Stimulated activated CD4-positive, alpha-beta T cell treated with anti-CD3 and anti-CD28 coated beads, Interleukin-2, amount 100 ng/mL, for 24 hours (primary cell): ENCODE data around the gene RTN1.

ENCODE experiments used
- DNase-seq, 2 donors: peaks; one replicate each; pipeline ENCODE4 v3.0.0-alpha.2; 2020

The RTN1 gene, protein sequence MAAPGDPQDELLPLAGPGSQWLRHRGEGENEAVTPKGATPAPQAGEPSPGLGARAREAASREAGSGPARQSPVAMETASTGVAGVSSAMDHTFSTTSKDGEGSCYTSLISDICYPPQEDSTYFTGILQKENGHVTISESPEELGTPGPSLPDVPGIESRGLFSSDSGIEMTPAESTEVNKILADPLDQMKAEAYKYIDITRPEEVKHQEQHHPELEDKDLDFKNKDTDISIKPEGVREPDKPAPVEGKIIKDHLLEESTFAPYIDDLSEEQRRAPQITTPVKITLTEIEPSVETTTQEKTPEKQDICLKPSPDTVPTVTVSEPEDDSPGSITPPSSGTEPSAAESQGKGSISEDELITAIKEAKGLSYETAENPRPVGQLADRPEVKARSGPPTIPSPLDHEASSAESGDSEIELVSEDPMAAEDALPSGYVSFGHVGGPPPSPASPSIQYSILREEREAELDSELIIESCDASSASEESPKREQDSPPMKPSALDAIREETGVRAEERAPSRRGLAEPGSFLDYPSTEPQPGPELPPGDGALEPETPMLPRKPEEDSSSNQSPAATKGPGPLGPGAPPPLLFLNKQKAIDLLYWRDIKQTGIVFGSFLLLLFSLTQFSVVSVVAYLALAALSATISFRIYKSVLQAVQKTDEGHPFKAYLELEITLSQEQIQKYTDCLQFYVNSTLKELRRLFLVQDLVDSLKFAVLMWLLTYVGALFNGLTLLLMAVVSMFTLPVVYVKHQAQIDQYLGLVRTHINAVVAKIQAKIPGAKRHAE

DNA sequence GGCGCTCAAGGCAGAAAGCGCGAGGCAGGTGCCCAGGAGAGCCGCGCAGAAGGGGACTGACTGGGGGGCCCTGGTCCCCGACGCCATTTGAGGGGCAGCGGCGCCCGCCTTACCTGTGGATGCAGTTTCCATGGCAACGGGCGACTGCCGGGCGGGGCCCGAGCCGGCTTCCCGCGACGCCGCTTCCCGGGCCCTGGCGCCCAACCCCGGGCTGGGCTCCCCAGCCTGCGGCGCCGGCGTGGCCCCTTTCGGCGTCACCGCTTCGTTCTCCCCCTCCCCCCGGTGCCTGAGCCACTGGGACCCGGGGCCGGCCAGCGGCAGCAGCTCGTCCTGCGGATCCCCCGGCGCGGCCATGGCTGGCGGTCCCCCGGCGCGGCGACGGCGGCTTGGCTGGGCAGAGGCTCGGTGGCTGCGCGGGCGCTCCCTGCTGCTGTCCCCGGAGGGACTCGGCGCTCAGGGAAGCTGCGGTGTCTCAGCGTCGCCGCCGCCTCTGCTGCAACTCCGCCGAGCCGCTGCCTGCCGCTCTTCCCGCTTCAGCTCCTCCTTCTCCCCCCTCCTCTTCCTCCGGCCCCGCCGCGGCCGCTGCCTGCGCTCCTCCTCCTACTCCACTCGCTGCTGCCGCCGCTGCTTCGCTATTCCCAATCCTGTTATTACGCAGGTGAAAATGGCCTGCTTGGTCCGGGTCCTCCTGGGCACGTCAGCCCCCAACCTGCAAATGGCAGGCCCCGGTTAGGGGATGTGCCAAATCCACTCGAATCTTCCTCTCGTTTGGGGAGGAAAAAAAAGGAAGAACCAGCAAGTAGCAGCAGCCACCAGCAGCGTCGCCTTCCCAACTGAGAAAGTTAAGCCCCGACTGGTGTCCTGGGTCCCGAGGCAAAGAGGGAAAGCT, at the start of gene RTN1:
TSS of gene RTN1 (minus strand) at position 500 of the 889 bp plus-strand sequence. CDS start at position 354, 146 bp downstream.
- peak in 1 of 2 donors; percentile 46 for DNase-seq

DNA sequence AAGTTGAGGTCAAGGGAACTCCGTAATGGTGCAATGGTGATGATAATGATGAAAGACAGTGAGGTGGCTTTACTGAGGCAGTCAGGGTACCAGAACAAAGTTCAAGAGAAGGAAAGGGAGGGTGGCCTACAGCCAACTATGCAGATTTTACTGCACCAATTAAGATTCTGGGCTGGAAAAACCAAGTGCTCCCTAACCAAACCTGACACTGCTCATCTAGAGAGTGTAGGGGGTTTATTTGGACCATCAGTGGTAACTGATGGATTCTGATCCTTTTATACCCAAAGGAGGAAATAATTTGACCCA, 49.8 kb upstream of the RTN1 start:
- no peak for DNase-seq

DNA sequence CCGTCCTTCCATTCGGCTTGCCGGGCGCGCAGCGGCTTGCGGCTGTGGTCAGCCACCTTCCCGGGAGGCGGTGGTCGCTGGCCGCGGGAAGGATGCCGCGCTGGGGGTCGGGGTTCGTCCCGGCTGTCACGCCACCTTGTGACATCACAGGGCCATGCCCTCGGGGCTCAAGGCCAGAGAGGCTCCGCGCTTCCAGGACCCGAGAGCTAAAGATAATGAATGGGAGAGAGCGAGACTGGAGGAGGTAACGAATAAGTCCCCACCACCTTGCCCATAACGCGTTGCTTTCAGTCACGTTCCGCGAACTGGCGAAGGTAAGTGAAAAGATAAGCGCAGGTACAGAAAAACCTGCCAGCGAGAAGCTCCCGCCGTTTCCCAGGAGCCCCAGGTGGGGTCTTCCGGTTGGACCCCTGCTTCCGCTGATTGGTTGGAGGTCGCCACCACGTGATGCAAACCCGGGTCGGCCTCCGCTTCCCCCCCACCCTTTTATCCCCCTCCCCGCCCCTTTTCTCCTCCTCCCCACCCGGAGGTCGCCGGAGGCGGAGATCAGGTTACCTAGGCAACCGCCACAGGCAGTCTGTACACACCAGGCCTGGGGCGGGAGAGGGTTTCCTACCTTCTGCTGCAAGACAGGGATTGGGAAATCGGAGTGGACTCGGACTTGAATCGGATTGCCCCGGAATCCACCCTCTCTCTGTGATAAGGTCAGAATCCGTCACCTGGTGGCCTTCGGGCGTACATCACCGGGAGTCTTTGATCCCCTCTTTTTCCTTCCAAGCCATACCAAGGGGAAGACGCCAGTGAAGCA, 49.2 kb upstream of the RTN1 start, which contains the start of gene LRRC9:
TSS of gene LRRC9 (plus strand) at position 575 of the 808 bp plus-strand sequence.
- DNase-seq, result peak in 1 of 2 donors; percentile 3

DNA sequence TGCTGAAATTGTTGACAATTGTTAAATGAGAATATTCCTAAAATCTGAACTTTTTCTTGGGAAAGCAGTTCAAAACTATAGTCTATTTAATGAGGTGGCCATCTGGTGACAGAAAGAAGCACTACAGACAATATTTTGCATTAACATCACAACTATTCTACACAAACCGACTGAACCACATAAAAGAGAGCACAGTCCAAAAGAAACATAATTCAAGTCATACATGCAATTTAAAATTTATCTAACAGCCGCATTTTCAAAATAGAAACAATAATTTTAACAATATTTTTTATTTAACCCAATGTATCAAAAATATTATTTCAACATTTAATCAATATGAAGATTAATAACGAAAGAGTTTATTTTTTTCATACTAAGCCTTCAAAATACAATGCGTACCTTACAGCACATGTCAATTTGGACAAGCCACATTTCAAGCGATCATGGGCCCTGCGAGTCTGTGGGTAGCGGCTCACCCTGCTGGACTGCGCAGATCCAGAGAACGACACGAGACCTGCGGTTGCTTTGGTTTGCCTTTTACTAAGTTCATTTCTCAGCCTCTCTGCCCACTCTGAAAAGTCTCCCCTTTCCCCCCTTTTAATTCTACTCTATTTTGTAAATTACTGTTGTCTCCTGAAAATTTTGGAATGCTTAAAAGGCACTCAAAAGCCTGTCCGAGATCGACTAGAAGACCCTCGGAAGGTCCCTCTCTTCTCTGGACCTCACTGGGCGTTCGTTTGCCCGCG, 48.4 kb upstream of the RTN1 start:
- peak in 1 of 2 donors; percentile 11 for DNase-seq

DNA sequence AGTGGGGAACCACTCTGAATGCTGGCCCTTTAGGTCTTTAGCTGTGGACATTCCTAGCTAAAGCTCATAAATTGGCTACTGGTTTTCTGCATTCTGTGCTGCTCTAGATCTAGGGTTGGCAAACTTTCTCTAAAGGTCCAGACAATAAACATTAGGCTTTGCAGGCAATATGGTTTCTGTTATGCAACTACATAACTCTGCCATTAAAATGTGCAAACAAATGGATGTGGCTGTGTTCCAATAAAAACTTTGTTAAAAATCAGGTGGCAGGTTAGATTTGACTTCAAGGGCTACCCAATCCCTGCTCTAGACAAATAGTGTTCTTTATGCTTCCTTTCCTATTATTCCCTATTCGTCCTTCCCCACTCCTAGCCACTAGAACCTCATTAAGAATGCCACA, 42.6 kb upstream of the RTN1 start:
- DNase-seq, result no peak

DNA sequence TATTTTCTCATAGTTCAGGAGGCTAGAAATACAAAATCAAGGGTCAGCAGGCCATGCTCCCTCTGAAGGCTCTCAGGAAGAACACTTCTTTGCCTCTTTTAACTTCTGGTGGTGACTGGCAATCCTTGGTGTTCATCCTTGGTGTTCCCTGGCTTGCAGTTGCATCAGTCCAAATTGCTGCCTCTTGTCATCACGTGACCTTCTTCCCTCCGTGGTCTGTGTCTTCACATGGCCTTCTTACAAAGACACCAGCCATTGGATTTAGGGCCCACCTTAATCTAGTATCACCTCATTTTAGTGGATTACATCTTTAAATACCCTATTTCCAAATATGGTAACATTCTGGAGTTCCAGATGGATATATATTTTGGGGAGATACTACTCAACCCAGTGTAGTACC, 41.9 kb upstream of the RTN1 start:
- no peak for DNase-seq

DNA sequence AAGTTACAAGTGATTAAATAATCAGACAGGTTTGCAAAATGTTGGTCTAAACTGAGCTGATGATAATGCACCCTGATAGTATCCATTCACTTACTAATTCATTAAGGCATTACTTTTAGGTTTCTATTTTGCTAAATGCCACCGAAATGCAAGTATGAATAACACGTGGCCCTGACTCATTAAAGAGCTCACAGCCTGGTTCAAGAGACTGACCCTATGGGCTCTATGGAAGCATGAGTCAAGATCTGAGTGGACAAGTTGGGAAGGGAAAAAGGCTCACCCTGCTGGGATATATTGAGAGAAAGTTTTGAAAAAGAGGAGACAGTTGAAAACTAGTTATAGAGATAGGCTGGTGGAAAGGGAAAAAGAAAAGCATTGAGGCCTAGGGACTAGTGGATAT, 34.6 kb upstream of the RTN1 start:
- no peak for DNase-seq

DNA sequence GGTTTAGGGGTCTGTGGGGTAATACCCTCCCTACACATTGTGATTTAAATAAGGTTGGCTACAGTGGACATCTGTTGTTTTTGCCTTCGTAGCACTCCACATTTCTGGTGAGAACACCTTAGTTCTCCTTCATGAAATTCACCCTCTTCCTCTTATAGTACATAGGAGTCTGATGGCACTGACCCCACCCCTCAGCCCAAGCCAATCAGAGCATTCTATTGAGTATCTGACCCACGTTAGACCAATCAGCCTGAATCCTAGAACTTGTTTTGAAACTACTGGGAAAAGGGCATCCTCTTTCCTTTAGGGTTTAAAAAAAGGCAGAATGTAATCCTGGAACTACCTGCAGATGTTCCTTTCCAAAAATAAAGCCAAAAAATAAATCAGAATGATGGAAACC, 33.6 kb upstream of the RTN1 start:
- no peak for DNase-seq

DNA sequence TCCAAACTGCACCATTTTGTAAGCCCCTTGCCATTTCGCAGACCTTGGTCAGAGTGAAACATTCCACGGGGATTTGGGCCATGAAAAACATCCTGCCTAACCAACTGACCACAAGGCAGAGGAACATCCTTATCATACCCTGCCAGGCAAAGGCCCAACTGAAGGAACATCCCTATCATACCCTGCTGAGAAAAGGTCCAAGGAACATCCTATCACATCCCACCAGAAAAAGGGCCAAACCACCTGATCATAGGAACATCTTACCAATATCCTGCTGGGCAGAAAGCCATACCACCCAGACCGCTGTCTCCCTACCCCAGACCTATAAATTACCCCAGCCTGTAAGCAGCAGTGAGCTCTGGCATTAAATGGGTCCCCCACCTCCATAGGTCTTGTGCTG, 30.0 kb upstream of the RTN1 start:
- DNase-seq, result no peak

DNA sequence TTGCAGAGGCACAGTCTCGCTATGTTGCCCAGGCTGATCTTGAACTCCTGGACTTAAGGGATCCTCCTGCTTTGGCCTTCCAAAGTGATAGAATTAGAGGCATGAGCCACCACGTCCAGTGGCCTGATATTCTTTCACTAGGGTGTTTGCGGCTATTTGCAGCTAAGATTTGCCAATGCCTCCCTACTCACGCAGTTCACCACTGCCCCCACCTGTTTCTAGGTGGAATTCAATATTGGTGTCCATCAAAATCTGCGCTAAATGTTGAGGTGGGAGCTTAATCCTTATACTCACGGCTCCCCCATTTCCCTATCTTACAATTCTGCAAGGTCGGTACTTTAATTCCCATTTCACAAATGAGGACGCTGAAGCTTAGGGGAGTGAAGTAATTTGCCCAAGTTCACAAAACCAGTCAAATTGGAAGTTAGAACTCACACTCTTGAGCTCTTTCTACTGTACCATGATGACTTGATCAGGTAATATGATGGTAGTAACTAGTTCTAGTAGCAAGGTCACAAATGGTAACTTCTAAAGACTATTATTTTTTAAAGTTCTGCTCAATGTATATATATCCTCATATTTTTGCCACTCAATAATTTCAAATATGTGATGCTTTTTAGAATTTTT, 27.3 kb upstream of the RTN1 start:
- no peak for DNase-seq

DNA sequence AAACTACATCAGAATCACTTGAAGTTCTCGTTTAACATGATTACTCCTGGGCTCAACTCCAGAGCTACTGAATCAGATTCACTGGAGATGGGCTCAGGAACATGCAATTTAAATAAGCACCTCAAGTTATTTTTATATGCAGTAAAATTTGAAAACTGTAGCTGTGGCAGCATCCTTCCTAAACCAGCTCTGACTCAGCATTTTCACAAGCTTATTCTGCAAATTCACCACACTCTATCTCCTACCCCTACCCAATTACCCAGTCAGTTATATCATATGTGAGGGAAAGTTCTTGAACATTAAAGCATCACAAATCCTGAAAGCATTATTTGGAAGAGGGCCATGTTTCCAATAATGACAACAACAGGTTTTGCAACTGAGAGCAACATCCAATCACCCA, 25.1 kb upstream of the RTN1 start:
- DNase-seq, result no peak

DNA sequence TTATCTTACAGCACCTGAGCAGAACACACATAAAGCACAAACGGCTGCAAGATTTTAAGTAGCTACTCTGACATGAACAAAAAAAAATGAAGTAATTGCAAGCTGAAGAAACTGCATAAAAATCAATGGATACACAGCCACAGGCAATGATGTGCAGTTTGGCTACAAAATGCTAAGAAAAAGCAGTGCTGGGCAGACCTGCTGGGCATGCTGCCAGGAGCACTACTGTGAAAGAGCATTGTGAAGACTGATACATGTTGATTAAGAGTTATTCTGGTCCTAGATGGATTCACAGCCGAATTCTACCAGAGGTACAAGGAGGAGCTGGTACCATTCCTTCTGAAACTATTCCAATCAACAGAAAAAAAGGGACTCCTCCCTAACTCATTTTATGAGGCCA, 20.1 kb upstream of the RTN1 start:
- no peak for DNase-seq

DNA sequence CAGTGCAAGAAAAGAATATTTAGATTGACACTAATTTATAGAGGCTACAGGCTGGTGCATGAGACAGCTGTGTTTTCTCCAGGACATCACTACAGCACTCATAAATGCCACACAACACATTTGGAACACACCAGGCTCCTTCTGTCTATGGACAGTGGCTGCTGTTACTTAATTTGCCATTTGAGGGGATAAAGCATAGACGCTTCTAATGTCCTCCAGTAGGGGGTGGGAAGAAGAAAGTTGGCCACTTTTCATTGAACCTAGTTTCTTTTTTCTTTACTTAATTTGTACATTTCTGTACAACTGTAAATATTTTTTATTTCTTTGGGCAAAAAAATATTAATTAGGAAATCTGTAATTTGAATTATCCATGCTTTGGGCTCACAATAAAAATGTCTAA, 12.4 kb upstream of the RTN1 start:
- no peak for DNase-seq

DNA sequence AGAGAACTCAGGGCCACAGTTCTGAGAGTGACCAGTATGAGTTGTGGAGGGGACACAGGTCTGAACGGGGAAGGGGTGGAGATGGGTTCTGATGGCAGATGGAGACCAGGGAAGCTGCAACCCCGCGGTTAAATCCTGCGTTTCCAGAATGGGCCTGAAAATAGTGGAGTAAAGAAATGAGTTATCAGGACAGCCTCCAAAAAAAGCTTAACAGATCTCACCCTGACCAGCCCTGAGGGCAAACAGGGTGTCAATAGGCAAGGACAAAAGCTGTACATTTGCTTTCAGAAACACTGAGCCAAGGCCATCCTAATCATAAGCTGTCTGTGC, 555 bp upstream of the RTN1 start:
- DNase-seq, result no peak

DNA sequence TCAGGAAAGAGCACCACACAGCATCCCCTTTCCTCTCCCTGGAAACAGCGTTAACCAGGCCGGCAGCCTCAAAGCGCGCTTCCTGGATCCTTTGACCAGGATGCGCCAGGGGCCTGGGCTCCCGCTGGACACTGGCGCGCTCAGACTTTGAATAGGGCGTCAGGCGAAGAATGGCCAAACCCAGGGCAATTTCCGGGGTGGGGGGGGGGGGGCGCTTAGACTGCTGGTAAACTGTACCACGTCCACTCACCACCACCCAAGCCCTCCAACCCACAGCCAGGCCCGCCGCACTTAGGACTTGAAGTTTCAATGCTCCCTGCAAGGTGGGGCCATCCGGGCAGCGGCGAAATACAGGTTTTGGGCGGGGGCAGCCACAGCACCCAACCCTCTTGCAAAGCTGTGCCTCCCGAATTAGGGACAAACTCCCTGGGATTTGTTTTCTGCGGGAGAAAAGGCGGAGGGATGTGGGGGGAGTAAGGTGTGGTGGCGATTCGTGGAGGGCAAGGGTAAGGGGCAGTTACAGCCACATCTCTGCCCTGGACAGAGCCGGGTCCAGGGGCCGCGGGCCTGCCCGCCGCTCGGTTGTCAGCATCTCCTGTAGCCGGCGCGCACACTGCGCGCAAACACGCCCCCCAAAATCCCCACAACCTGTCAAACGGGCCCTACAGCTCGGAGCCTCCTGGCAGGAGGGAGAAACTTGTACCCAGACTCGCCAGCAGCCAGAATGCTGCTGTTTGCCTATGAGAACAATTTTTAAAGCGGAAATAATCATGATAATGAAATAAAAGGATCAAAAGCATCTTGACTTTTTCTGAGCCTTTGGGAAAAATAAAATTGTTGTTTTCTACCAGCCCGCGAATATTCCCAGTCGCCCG, 958 bp downstream of the RTN1 start:
- DNase-seq, result no peak

DNA sequence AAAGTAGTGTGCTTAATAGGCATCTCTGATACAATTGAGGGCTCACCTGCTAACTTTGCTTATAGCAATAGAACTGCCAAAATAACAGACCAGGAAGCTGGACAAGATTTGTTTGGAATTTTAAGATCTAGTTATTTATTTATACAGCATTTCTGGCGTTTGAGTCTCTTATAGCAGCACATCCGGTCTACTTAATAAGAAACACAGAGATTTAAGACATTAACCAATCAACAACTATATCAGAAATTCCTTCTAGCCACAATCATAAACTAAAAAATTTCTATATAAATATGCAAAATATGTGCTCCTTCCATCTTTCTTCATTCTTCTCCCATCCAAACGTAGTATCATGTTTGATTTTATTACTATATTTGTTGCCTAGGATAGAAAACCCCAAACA, 2.6 kb downstream of the RTN1 start:
- DNase-seq, result no peak

DNA sequence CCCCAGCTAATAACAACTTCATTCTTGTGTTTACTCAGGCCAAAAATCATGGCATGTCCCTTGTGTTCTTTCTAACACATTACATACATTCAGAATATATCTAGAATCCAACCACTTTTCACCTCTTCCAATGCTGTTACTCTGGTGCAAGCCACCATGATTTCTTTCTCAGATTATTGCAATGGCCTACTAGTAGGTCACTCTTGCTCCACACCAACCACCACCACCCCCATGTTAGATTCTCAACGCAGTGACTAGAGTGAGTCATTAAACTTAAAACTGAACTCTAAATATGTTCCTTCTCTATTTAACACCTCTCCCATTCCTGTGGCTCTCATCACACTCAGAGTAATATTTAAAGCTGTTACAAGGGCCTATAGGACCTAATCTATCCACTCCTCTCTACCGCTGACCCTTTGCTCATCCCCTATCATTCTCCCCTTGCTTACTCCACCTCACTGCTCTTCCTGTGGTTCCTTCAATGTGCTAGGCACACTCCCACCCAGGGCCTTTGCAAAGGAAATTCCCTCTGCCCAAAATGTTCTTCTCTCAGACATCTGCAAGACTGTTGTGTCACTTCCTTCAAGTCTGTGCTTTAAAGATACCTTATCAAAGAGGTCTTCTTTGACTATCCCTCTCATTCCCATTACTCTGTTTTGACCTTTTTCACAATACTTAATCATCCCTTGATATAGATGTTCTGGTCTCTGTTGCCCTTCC, 6.6 kb downstream of the RTN1 start:
- no peak for DNase-seq

DNA sequence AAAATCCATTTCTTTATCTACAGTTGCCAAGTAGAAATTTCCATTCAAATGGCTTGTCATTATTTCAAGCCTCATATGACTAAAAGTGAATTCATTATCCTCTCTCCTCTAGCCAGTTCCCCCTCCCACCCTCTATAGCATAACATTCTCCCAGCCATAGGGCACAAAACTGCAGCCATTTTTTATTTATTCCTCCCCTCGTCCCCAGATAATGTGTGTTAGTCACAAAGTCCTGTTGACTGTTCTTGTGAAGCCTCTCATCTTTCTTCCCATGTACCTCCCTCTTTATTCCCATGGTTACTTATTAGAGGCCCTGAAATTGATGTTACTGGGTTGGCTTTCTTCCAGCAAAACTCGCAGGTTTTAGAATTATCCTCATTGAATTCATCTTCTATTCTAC, 13.2 kb downstream of the RTN1 start:
- no peak for DNase-seq

DNA sequence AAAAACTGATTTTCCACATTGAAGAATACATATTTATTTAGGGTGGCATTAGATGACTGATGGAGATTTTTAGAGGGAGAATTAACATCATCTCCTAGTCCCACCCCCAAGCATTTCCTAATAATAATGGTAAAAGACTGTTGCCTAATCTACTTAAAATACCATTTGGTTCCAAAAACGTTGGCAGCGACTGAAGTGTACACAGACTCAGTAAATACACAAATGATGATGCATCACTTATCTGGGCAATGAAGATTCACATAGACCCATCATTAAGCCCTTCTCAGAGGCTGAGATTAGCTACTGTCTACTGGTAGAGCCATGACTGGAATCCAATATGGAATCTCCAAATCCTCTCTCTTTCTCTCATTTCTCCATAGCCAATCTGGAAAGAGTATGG, 18.2 kb downstream of the RTN1 start:
- DNase-seq, result no peak

DNA sequence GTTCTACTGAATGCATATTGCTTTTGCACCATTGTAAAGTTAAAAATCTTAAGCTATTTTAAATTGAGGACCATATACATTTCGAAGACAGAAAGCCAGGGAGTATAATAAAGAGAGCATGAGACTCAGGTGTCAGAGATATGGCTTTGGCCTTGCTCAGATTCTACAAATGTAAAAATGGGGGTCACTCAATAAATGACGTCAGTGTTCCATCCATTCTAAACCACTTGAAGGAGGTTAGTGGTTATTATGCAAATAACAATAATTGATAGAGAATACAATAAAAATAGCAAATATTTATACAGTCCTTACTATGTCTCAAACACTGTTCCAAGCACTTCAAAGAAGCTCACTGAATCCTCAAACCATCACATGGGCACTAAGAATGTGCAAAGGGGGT, 20.1 kb downstream of the RTN1 start:
- no peak for DNase-seq
